HEK293 (cell line): ENCODE data around the gene PARVA.

ENCODE experiments used
- CTCF ChIA-PET: fragments of 350-600 bp; formaldehyde crosslinking; extraction: SDS; loops from one replicate; lab custom pipeline; 2021; ENCODE audit warnings: antibody characterized with exemption; lab: Yijun Ruan, JAX
- POLR2A ChIA-PET: fragments of 300-600 bp; formaldehyde crosslinking; extraction: SDS; loops from one replicate; lab custom pipeline; 2020; ENCODE audit warnings: antibody characterized with exemption, inconsistent platforms; lab: Yijun Ruan, JAX
- H3K27ac ChIP-seq: fragments of 200-500 bp; sonication (Bioruptor generic); 2 replicates; pipeline ENCODE4 v1.5.1; 2014; ENCODE audit warnings: low read depth, low read length, control low read depth, inconsistent platforms; ENCODE audit errors: extremely low read depth
- H3K36me3 ChIP-seq, 2 experiments: fragments of 200-500 bp in 1 of 2; sonication (Bioruptor generic) in 1 of 2; 1 replicate in 1 of 2; 2 replicates in 1 of 2; pipeline ENCODE4 v1.5.1; 2014 to 2017; ENCODE audit warnings: inconsistent platforms in 2 of 2, low read length in 2 of 2; ENCODE audit not compliant: control insufficient read depth in 2 of 2, insufficient read depth in 1 of 2
- H3K4me1 ChIP-seq: fragments of 200-500 bp; sonication (Bioruptor generic); 2 replicates; pipeline ENCODE4 v1.5.1; 2014; ENCODE audit warnings: mild to moderate bottlenecking, low read length, inconsistent platforms; ENCODE audit not compliant: control insufficient read depth, insufficient read depth
- H3K4me3 ChIP-seq: 2 replicates; pipeline ENCODE4 v1.5.1; 2011; ENCODE audit warnings: low read depth, mild to moderate bottlenecking, control low read depth, low read length, moderate library complexity
- H3K9me3 ChIP-seq: fragments of 200-500 bp; sonication (Bioruptor generic); 2 replicates; pipeline ENCODE4 v1.5.1; 2014; ENCODE audit warnings: low read depth, low read length, inconsistent platforms; ENCODE audit not compliant: control insufficient read depth, insufficient read depth
- HOXD13 ChIP-seq: sonication (generic); formaldehyde crosslinking; IDR thresholded peaks from 2 replicates; pipeline ENCODE4 v1.8.0; 2022; ENCODE audit warnings: missing genetic modification reagents, borderline replicate concordance
- KLF9 ChIP-seq: fragments of 450-650 bp; formaldehyde crosslinking; IDR thresholded peaks from 2 replicates; pipeline ENCODE4 v1.5.1; 2016; ENCODE audit warnings: missing biosample characterization, missing genetic modification characterization, low read depth
- PRDM1 ChIP-seq: fragments of 450-650 bp; formaldehyde crosslinking; IDR thresholded peaks from 2 replicates; pipeline ENCODE4; 2016; ENCODE audit warnings: missing biosample characterization, missing genetic modification characterization
- RBAK ChIP-seq: fragments of 450-650 bp; formaldehyde crosslinking; IDR thresholded peaks from 2 replicates; pipeline ENCODE4 v1.5.1; 2016; ENCODE audit warnings: missing biosample characterization, missing genetic modification characterization
- SP2 ChIP-seq: fragments of 450-650 bp; formaldehyde crosslinking; IDR thresholded peaks from 2 replicates; pipeline ENCODE4 v1.5.1; 2016; ENCODE audit warnings: missing biosample characterization, missing genetic modification characterization
- WT1 ChIP-seq: fragments of 450-650 bp; formaldehyde crosslinking; IDR thresholded peaks from 2 replicates; pipeline ENCODE4 v1.5.1; 2016; ENCODE audit warnings: missing biosample characterization, missing genetic modification characterization
- ZBTB1 ChIP-seq: fragments of 450-650 bp; formaldehyde crosslinking; IDR thresholded peaks from 2 replicates; pipeline ENCODE4 v1.5.1; 2016; ENCODE audit warnings: missing biosample characterization, missing genetic modification characterization
- ZBTB8A ChIP-seq: fragments of 450-650 bp; formaldehyde crosslinking; IDR thresholded peaks from 2 replicates; pipeline ENCODE4 v1.5.1; 2016; ENCODE audit warnings: missing biosample characterization, missing genetic modification characterization
- ZFP69B ChIP-seq: fragments of 450-650 bp; formaldehyde crosslinking; IDR thresholded peaks from 2 replicates; pipeline ENCODE4 v1.5.1; 2016; ENCODE audit warnings: missing biosample characterization, missing genetic modification characterization
- ZIC2 ChIP-seq: fragments of 450-650 bp; formaldehyde crosslinking; IDR thresholded peaks from 2 replicates; pipeline ENCODE4 v1.5.1; 2016; ENCODE audit warnings: missing biosample characterization, missing genetic modification characterization
- ZNF114 ChIP-seq: fragments of 450-650 bp; formaldehyde crosslinking; IDR thresholded peaks from 2 replicates; pipeline ENCODE4 v1.5.0; 2017; ENCODE audit warnings: missing biosample characterization, missing genetic modification characterization
- ZNF133 ChIP-seq: fragments of 450-650 bp; formaldehyde crosslinking; IDR thresholded peaks from 2 replicates; pipeline ENCODE4 v1.5.1; 2016; ENCODE audit warnings: missing biosample characterization, missing genetic modification characterization
- ZNF174 ChIP-seq: fragments of 450-650 bp; formaldehyde crosslinking; IDR thresholded peaks from 2 replicates; pipeline ENCODE4 v1.5.0; 2017; ENCODE audit warnings: missing biosample characterization, mild to moderate bottlenecking, missing genetic modification characterization
- ZNF311 ChIP-seq: fragments of 450-650 bp; formaldehyde crosslinking; IDR thresholded peaks from 2 replicates; pipeline ENCODE4 v1.5.1; 2017; ENCODE audit warnings: missing biosample characterization, missing genetic modification characterization, borderline replicate concordance
- ZNF335 ChIP-seq: fragments of 450-650 bp; formaldehyde crosslinking; conservative IDR thresholded peaks from 2 replicates; pipeline ENCODE4 v1.5.1; 2016; ENCODE audit warnings: missing biosample characterization, missing genetic modification characterization
- ZNF354C ChIP-seq: fragments of 450-650 bp; formaldehyde crosslinking; IDR thresholded peaks from 2 replicates; pipeline ENCODE4 v1.5.1; 2016; ENCODE audit warnings: missing biosample characterization, missing genetic modification characterization, low read depth, borderline replicate concordance
- ZNF37A ChIP-seq: fragments of 450-650 bp; IDR thresholded peaks from 2 replicates; pipeline ENCODE4 v1.5.1; 2018; ENCODE audit warnings: missing biosample characterization, missing genetic modification characterization
- ZNF473 ChIP-seq: fragments of 450-650 bp; formaldehyde crosslinking; IDR thresholded peaks from 2 replicates; pipeline ENCODE4 v1.5.1; 2017; ENCODE audit warnings: missing biosample characterization, missing genetic modification characterization
- ZNF514 ChIP-seq: fragments of 450-650 bp; formaldehyde crosslinking; IDR thresholded peaks from 2 replicates; pipeline ENCODE4 v1.5.1; 2016; ENCODE audit warnings: missing biosample characterization, missing genetic modification characterization
- ZNF558 ChIP-seq: fragments of 450-650 bp; formaldehyde crosslinking; IDR thresholded peaks from 2 replicates; pipeline ENCODE4 v1.5.1; 2016; ENCODE audit warnings: missing biosample characterization, missing genetic modification characterization
- ZNF585B ChIP-seq: fragments of 450-650 bp; formaldehyde crosslinking; IDR thresholded peaks from 2 replicates; pipeline ENCODE4 v1.5.1; 2016; ENCODE audit warnings: missing biosample characterization, missing genetic modification characterization
- ZNF600 ChIP-seq: fragments of 450-650 bp; formaldehyde crosslinking; IDR thresholded peaks from 2 replicates; pipeline ENCODE4 v1.5.1; 2016; ENCODE audit warnings: missing biosample characterization, missing genetic modification characterization
- ZNF610 ChIP-seq: fragments of 450-650 bp; formaldehyde crosslinking; IDR thresholded peaks from 2 replicates; pipeline ENCODE4 v1.5.1; 2016; ENCODE audit warnings: missing biosample characterization, missing genetic modification characterization, borderline replicate concordance
- ZNF664 ChIP-seq: fragments of 450-650 bp; formaldehyde crosslinking; IDR thresholded peaks from 2 replicates; pipeline ENCODE4 v1.5.1; 2016; ENCODE audit warnings: missing biosample characterization, missing genetic modification characterization
- ZNF791 ChIP-seq: fragments of 450-650 bp; formaldehyde crosslinking; IDR thresholded peaks from 2 replicates; pipeline ENCODE4 v1.5.1; 2016; ENCODE audit warnings: missing biosample characterization, missing genetic modification characterization
- ZNF792 ChIP-seq: fragments of 450-650 bp; formaldehyde crosslinking; IDR thresholded peaks from 2 replicates; pipeline ENCODE4 v1.5.1; 2016; ENCODE audit warnings: missing biosample characterization, missing genetic modification characterization

PARVA gene

GRCh38 chr11:12377824-12378593, 638 bp downstream of the PARVA start:
- POLR2A ChIA-PET: interaction anchor here (1.1 to 2.0 kb wide), 5 partner anchors 10 to 450 kb away, joined by 3 to 11 read pairs (median 4); no protein-coding TSS in a partner anchor
- Histone ChIP-seq H3K4me1 (no peaks in the 10 kb centered on the region), H3K36me3 (peaks cover 0 to 7% of the 10 kb centered on the region in 2 experiments; a peak in 1 of 3 replicates), H3K27ac (peak overlapping the region; percentile 70; the same call in 1 of the 2 replicates), H3K4me3 (peak overlapping the region; percentile 88), H3K9me3 (no peaks in the 10 kb centered on the region)
- CTCF ChIA-PET: interaction anchor here (1.3 to 1.8 kb wide), 3 partner anchors 16 to 89 kb away, joined by 5 to 7 read pairs (median 5); no protein-coding TSS in a partner anchor
- TF ChIP-seq ZNF311 (tag by site-specific recombination) (no peak), ZFP69B (tag by site-specific recombination) (0 out of 2 replicates have a peak, but pooled peaks have one; percentile 12), ZNF354C (no peak), ZIC2 (tag by site-specific recombination) (0 out of 2 replicates have a peak, but pooled peaks have one; percentile 10), ZNF792 (tag by site-specific recombination) (no peak), SP2 (tag by site-specific recombination) (peak; percentile 55), ZBTB1 (tag by site-specific recombination) (no peak), ZNF335 (peak; percentile 67), ZBTB8A (tag by site-specific recombination) (peak; percentile 92), KLF9 (tag by site-specific recombination) (peak; percentile 29; the same call in 1 of the 2 replicates)

GRCh38 chr11:12380565-12381325, 3.4 kb downstream of the PARVA start:
- H3K9me3 ChIP-seq: no peaks in the 10 kb centered on the region
- no peak overlapping the region for H3K27ac ChIP-seq
- peaks cover 0 to 7% of the 10 kb centered on the region in 2 experiments; a peak in 1 of 3 replicates for H3K36me3 ChIP-seq
- TF ChIP-seq PRDM1 (tag by site-specific recombination) (no peak), ZNF600 (tag by site-specific recombination) (no peak), ZNF664 (tag by site-specific recombination) (no peak), HOXD13 (CRISPR knock-in tag) (no peak), ZNF791 (tag by site-specific recombination) (no peak), ZNF473 (tag by site-specific recombination) (no peak), ZNF174 (no peak), ZNF514 (tag by site-specific recombination) (no peak), SP2 (tag by site-specific recombination) (no peak), ZNF114 (no peak), ZNF610 (no peak), ZNF133 (no peak), ZNF558 (tag by site-specific recombination) (no peak), RBAK (tag by site-specific recombination) (no peak), ZNF37A (no peak), ZNF585B (no peak), WT1 (tag by site-specific recombination) (no peak)
- TF ChIP-seq, all 188 proteins: peak for 0
- ChIA-PET POLR2A (no interaction called here), CTCF (interaction anchor here (0.6 to 1.9 kb wide), 3 partner anchors 14 to 91 kb away, joined by 3 to 6 read pairs (median 5); no protein-coding TSS in a partner anchor)
- Histone ChIP-seq H3K4me1 (no peaks in the 10 kb centered on the region), H3K4me3 (no peak overlapping the region)
